Heart right ventricle (tissue), 16 donors: Measurements from ENCODE around the gene RIN3. TPM values are rescaled to one million over a fixed set of nuclear protein-coding genes. Genes with fewer than 3 reads are reported as not detected.

Experiments
- ATAC-seq, 8 donors: fragments of 200-7000 bp; cut with Tn5 transposase; one replicate each; pipeline ENCODE4 v1.9.1; 2020; ENCODE audit warnings: mild to moderate bottlenecking in 8 of 8, moderate library complexity in 8 of 8, moderate number of reproducible peaks in 1 of 8
- DNase-seq, 2 donors: peaks; one replicate each; pipeline ENCODE4 v3.0.0-alpha.2; 2020
- H3K27ac ChIP-seq, 10 donors: fragments of 200-600 bp; sonication (generic) in 2 of 10; one replicate each; pipeline versions ENCODE4 v1.5.0 to v1.8.0; 2020 to 2022; ENCODE audit warnings: mild to moderate bottlenecking in 3 of 10
- H3K27me3 ChIP-seq, 7 donors: fragments of 200-600 bp; one replicate each; pipeline ENCODE4 v1.8.0; 2021 to 2022; ENCODE audit warnings: mild to moderate bottlenecking in 2 of 7
- H3K36me3 ChIP-seq, 9 donors: fragments of 200-600 bp; sonication (generic) in 1 of 9; one replicate each; pipeline versions ENCODE4 v1.5.0 to v1.8.0; 2020 to 2022; ENCODE audit warnings: mild to moderate bottlenecking in 2 of 9
- H3K4me1 ChIP-seq, 9 donors: fragments of 200-600 bp; sonication (generic) in 1 of 9; one replicate each; pipeline versions ENCODE4 v1.5.0 to v1.8.0; 2020 to 2022; ENCODE audit warnings: mild to moderate bottlenecking in 4 of 9
- H3K4me3 ChIP-seq, 10 donors: fragments of 200-600 bp; sonication (generic) in 2 of 10; one replicate each; pipeline versions ENCODE4 v1.5.0 to v1.8.0; 2020 to 2022; ENCODE audit warnings: mild to moderate bottlenecking in 7 of 10, moderate library complexity in 2 of 10
- H3K9me3 ChIP-seq, 11 donors: fragments of 200-600 bp in 10 of 11; sonication (generic) in 2 of 11; one replicate each; pipeline versions ENCODE4 v1.5.0 to v1.8.0; 2013 to 2022; ENCODE audit warnings: mild to moderate bottlenecking in 2 of 11, control low read depth in 1 of 11, moderate library complexity in 1 of 11
- CTCF ChIP-seq, 9 donors: fragments of 200-600 bp; sonication (generic) in 2 of 9; IDR thresholded peaks; one replicate each; pipeline versions ENCODE4 v1.5.0 to v1.8.0; 2021 to 2022; ENCODE audit warnings: antibody characterized with exemption in 9 of 9, mild to moderate bottlenecking in 5 of 9, moderate library complexity in 1 of 9
- WGBS, 2 donors: extraction: QIAGEN DNeasy Blood & Tissue Kit; methylation state at CpG; one replicate each; pipeline ENCODE4 v1.1.7; 2013; ENCODE audit warnings: inconsistent platforms in 1 of 2; 5-methylcytosine and 5-hydroxymethylcytosine counted together
- intact Hi-C, 10 donors: fragments of 100-400 bp; cut with DNase I; formaldehyde crosslinking; loops; one replicate each; pipeline versions ENCODE4 v1.11.1 to v1.14.2; 2022
- polyA plus RNA-seq, 2 donors: library from polyadenylated mRNA; stranded (reverse); fragments of 200-250 nt; gene quantifications; one replicate each; pipeline ENCODE4 v1.2.3, GENCODE V29; 2013
- total RNA-seq, 10 donors: library from RNA; stranded (reverse); fragmentation: NEBNext Ultra II Directional in 3 of 10; extraction: Animal tissue kit (Norgen Biotek cat#: 25700) in 3 of 10; gene quantifications; one replicate each; pipeline versions ENCODE4 v1.2.1 to v1.2.4, GENCODE V29; 2021 to 2023
- donor health status: Arrhythmogenic right ventricular cardiomyopathy.
- donor health status: ischemic (EF 13 %, LVEDD 7.1; RV severe dilation, severe dysfunction).
- donor health status: healthy with polysubstance abuse.
- donor health status: DM: no; HTN: yes; CAD: no.
- donor health status: DM: no; HTN: no; CAD: no.
- donor health status: ischemic (EF 25% LVEDD 6.9; RV normal size, moderate dysfunction).
- donor health status: ischemic (EF 25% LVEDD 5.7; RV mildly dilated, moderate dysfunction).
- donor health status: healthy.
- donor health status: DM: yes; HTN: yes; CAD: no.
- donor health status: Ischemic cardiomyopathy.
- donor health status: ischemic (EF 35%, LVEDD 5.7; RV mildly dilated, moderate dysfunction).
- donor health status: nonischemic (EF 11% LVEDD 7.7; RV severe dilation, severe dysfunction).
- donor health status: DM: yes; HTN: yes; CAD: no.
- donor health status: PGD.
- donor health status: ischemic (EF 29% LVEDD 5.4; RV normal size, mild dysfunction).
- donor health status: nonischemic (EF 23%, LVEDD 6.1; RV moderate dilation, normal function).

RIN3 gene
- total and polyA plus RNA-seq, 12 donors: 7.2 to 24.0 (median 12.2) TPM

- ATAC-seq: no peak
- no peak for DNase-seq
- Histone ChIP-seq H3K9me3 (peaks cover 0 to 5% (median 0%) of the 10 kb centered on the region in 11 donors), H3K36me3 (peaks cover 0 to 8% (median 0%) of the 10 kb centered on the region in 9 donors), H3K4me3 (no peak overlapping the region), H3K27ac (peak overlapping the region in 1 of 10 donors; percentile 89), H3K27me3 (no peaks in the 10 kb centered on the region), H3K4me1 (peaks cover 5 to 71% (median 30%) of the 10 kb centered on the region in 9 donors)
- 86 to 90% methylated on average over 13 of the region's 13 CpGs for WGBS, 2 donors
- intact Hi-C loops: loop anchor here in 1 of 10 donors (10.0 kb wide), 1 partner anchor 86 kb away; no protein-coding TSS in a partner anchor
- no peak for TF ChIP-seq CTCF (IDR thresholded peaks at IDR 0.05)
Measured at GRCh38 chr14:92551044-92551841, 37.7 kb downstream of the RIN3 start.

GRCh38 chr14:92552066-92552465 is 38.5 kb downstream of the RIN3 start:
- TF ChIP-seq CTCF (IDR thresholded peaks at IDR 0.05): no peak
- DNase-seq (no peak), ATAC-seq (no peak)
- peaks cover 0 to 15% (median 3%) of the 10 kb centered on the region in 9 donors for H3K36me3 ChIP-seq
- intact Hi-C loops: loop anchor here in 1 of 10 donors (10.0 kb wide), 1 partner anchor 87 kb away; no protein-coding TSS in a partner anchor
- no peaks in the 10 kb centered on the region for H3K9me3 ChIP-seq
- H3K4me1 ChIP-seq: peaks cover 5 to 72% (median 30%) of the 10 kb centered on the region in 9 donors
- peak overlapping the region in 1 of 10 donors; percentile 18 for H3K27ac ChIP-seq
- 73 to 79% methylated on average over 4 of the region's 4 CpGs for WGBS, 2 donors
- H3K27me3 ChIP-seq: no peaks in the 10 kb centered on the region
- no peak overlapping the region for H3K4me3 ChIP-seq

DNA sequence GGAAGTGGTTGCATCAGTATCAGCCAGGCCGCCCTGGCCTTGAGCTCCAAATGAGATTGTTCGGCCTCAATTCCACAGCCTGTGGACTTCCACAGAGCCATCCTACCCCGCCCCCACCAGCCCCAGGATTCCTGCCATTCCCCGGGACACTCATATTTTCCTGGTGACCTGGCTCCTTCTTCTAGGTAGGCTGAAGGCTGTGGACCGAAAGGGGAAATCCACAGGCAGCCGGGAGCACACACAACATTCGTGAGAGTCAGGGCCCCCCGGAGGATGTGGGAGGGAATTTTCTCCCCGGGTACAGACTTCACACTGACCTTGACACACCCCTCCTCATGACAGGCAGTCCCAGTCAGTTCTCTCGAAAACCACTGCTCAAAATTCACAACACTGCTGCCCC is 39.9 kb downstream of the RIN3 start:
- Histone ChIP-seq H3K4me3 (no peak overlapping the region), H3K36me3 (peaks cover 0 to 29% (median 8%) of the 10 kb centered on the region in 9 donors), H3K27me3 (no peaks in the 10 kb centered on the region), H3K27ac (peak overlapping the region in 2 of 10 donors; percentile 18 to 24), H3K9me3 (no peaks in the 10 kb centered on the region), H3K4me1 (peaks cover 5 to 72% (median 30%) of the 10 kb centered on the region in 9 donors)
- DNase-seq (no peak), ATAC-seq (peak in 4 of 8 donors; percentile 22 to 40 (median 28))
- intact Hi-C loops: loop anchor here in 1 of 10 donors (10.0 kb wide), 1 partner anchor 89 kb away; no protein-coding TSS in a partner anchor
- peak in 2 of 9 donors; percentile 22 to 34 for TF ChIP-seq CTCF (IDR thresholded peaks at IDR 0.05)
- WGBS, 2 donors: 41 to 42% methylated on average over 10 of the region's 10 CpGs

GRCh38 chr14:92555465-92556111 is 42.0 kb downstream of the RIN3 start:
- ATAC-seq: no peak
- peaks cover 0 to 51% (median 13%) of the 10 kb centered on the region in 9 donors for H3K4me1 ChIP-seq
- H3K27ac ChIP-seq: peak overlapping the region in 1 of 10 donors; percentile 20
- no peak overlapping the region for H3K4me3 ChIP-seq
- intact Hi-C loops: loop anchor here in 1 of 10 donors (10.0 kb wide), 1 partner anchor 91 kb away; no protein-coding TSS in a partner anchor
- H3K36me3 ChIP-seq: peaks cover 0 to 48% (median 8%) of the 10 kb centered on the region in 9 donors
- no peak for DNase-seq
- WGBS, 2 donors: 74 to 77% methylated on average over 13 of the region's 13 CpGs
- H3K9me3 ChIP-seq: no peaks in the 10 kb centered on the region
- no peaks in the 10 kb centered on the region for H3K27me3 ChIP-seq
- TF ChIP-seq CTCF (IDR thresholded peaks at IDR 0.05): no peak
